Pancreas (tissue), 10 donors: Measurements from ENCODE around the gene TRIML2. TPM values are rescaled to one million over a fixed set of nuclear protein-coding genes. Genes with fewer than 3 reads are reported as not detected.

Experiments
- ATAC-seq, 4 donors: fragments of 200-7000 bp; cut with Tn5 transposase; one replicate each; pipeline versions ENCODE4 v1.8.0 to v1.9.1; 2020; ENCODE audit warnings: mild to moderate bottlenecking in 4 of 4, moderate library complexity in 4 of 4
- DNase-seq, 6 donors: peaks; one replicate each; pipeline ENCODE4 v3.0.0-alpha.2; 2020
- FAIRE-seq: peaks from 2 replicates; lab custom pipeline; 2012; peaks lifted over from hg19 to GRCh38; lab: Jason Lieb, UNC
- H3K27ac ChIP-seq, 4 donors: fragments of 200-600 bp; sonication (generic); 1 replicate in 3 of 4; 2 replicates in 1 of 4; pipeline versions ENCODE4 v1.5.0 to v1.8.0; 2020
- H3K27me3 ChIP-seq, 4 donors: fragments of 200-600 bp; one replicate each; pipeline ENCODE4 v1.8.0; 2021
- H3K36me3 ChIP-seq, 3 donors: fragments of 200-600 bp; sonication (generic) in 1 of 3; one replicate each; pipeline versions ENCODE4 v1.5.0 to v1.8.0; 2020 to 2021
- H3K4me1 ChIP-seq, 3 donors: fragments of 200-600 bp; one replicate each; pipeline ENCODE4 v1.8.0; 2021
- H3K4me3 ChIP-seq, 4 donors: fragments of 200-600 bp; sonication (generic) in 2 of 4; one replicate each; pipeline versions ENCODE4 v1.5.0 to v1.8.0; 2020 to 2021
- H3K9me3 ChIP-seq, 4 donors: fragments of 200-600 bp; one replicate each; pipeline ENCODE4 v1.8.0; 2021
- CTCF ChIP-seq, 4 donors: fragments of 200-600 bp; sonication (generic) in 3 of 4; IDR thresholded peaks; one replicate each; pipeline versions ENCODE4 v1.5.0 to v1.8.0; 2021; ENCODE audit warnings: antibody characterized with exemption in 4 of 4
- WGBS, 2 donors: extraction: QIAGEN DNeasy Blood & Tissue Kit; methylation state at CpG; one replicate each; pipeline ENCODE4 v1.1.7; 2013; 5-methylcytosine and 5-hydroxymethylcytosine counted together
- intact Hi-C, 3 donors: fragments of 100-400 bp; cut with DNase I; formaldehyde crosslinking; loops; one replicate each; pipeline versions ENCODE4 v1.11.1 to v1.14.2; 2022
- polyA plus RNA-seq, 2 donors: library from polyadenylated mRNA; stranded (reverse); fragments of 200-250 nt; gene quantifications; one replicate each; pipeline ENCODE4 v1.2.3, GENCODE V29; 2013
- total RNA-seq, 6 donors: library from RNA; stranded (reverse); fragmentation: NEBNext Ultra II Directional in 4 of 6; extraction: Animal tissue kit (Norgen Biotek cat#: 25700) in 4 of 6; gene quantifications; one replicate each; pipeline versions ENCODE4 v1.2.1 to v1.2.4, GENCODE V29; 2021 to 2023
- donor health status: healthy with polysubstance abuse.
- donor health status: DM: no; HTN: no; CAD: no; lungs with moderate emphysema.
- donor health status: DM: no; HTN: no; CAD: no.
- donor health status: control.
- donor health status: control.
- donor health status: Bipolar disorder and iron deficiency.
- donor health status: DM: yes; HTN: yes; CAD: no.
- donor health status: DM: no; HTN: no; CAD: no.
- donor health status: DM: no; HTN: no; CAD: no.
- donor health status: DM: yes; HTN: yes; CAD: no.

Gene TRIML2
- total and polyA plus RNA-seq, 8 donors, result not detected

DNA sequence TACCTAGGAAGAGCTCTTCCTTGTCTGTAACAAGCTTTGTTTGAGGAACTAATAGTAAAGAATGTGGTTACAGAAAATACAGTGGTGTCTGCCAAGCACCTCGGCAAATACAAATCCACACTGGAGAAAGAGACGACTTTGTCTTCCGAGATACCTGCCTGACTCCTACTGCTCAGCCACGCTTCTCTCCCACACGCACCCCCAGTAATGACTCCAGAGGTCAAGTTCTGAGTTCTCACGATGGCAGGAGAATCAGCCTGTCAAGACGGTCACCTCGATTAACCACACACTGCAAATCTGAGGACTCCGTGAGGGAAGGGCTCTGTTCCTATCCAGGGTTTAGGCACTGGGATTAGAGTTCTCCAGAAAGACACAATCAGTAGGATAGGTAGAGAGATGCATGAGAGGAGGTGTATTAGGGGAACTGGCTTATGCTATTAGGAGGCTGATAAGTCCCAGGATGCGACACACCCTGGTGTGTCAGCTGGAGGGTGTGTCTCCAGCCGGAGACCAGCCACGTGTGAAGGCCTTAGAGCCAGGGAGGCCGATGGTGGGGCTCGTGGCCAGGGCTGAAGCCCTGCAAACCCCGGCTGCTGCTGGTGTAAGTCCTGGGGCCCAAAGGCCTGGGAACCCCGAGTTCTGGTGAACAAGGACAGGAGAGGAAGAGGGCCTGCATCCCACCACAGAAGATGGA is 8.4 kb upstream of the TRIML2 start:
- Histone ChIP-seq H3K4me3 (no peak overlapping the region), H3K9me3 (no peaks in the 10 kb centered on the region), H3K27me3 (no peaks in the 10 kb centered on the region), H3K4me1 (no peaks in the 10 kb centered on the region), H3K36me3 (no peaks in the 10 kb centered on the region), H3K27ac (no peak overlapping the region)
- FAIRE-seq (no peak), ATAC-seq (no peak), DNase-seq (no peak)
- WGBS, 2 donors, result 69 to 77% methylated on average over 16 of the region's 16 CpGs
- TF ChIP-seq CTCF (IDR thresholded peaks at IDR 0.05), result no peak
- intact Hi-C loops, result no loop called here

- TF ChIP-seq CTCF (IDR thresholded peaks at IDR 0.05), result no peak
- no peaks in the 10 kb centered on the region for H3K36me3 ChIP-seq
- no peak for DNase-seq
- no peak overlapping the region for H3K27ac ChIP-seq
- H3K9me3 ChIP-seq, result no peaks in the 10 kb centered on the region
- intact Hi-C loops, result no loop called here
- no peaks in the 10 kb centered on the region for H3K4me1 ChIP-seq
- FAIRE-seq, result no peak
- no peaks in the 10 kb centered on the region for H3K27me3 ChIP-seq
- WGBS, 2 donors, result 70 to 71% methylated on average over 9 of the region's 9 CpGs
- no peak overlapping the region for H3K4me3 ChIP-seq
- no peak for ATAC-seq
These were observed 3.8 kb upstream of the TRIML2 start for GRCh38 chr4:188113156-188113555.

DNA sequence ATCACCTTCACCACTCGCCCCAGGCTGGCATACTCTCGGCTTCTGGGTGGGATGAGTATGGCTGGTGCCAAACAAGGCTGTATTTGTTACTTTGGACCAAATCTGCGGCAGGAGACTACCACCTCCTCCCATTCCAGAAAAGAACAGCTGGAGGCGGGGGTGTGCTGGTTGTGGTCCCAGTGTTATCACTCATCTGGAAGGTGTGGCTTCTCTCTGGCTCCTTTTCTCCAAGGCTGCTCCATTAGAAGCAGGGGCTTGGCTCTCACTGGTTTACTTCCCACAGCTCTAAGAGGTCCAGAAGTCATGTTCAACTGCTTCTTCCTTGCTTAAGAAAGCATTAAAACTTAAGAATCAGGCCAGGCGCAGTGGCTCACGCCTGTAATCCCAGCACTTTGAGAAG is 2.6 kb upstream of the TRIML2 start:
- H3K4me1 ChIP-seq, result no peaks in the 10 kb centered on the region
- TF ChIP-seq CTCF (IDR thresholded peaks at IDR 0.05), result no peak
- intact Hi-C loops, result no loop called here
- no peaks in the 10 kb centered on the region for H3K27me3 ChIP-seq
- no peak overlapping the region for H3K27ac ChIP-seq
- H3K9me3 ChIP-seq, result no peaks in the 10 kb centered on the region
- whole genome bisulfite sequencing, 2 donors, result 58 to 65% methylated on average over 6 of the region's 6 CpGs
- no peak for DNase-seq
- ATAC-seq, result no peak
- H3K36me3 ChIP-seq, result no peaks in the 10 kb centered on the region
- H3K4me3 ChIP-seq, result no peak overlapping the region
- no peak for FAIRE-seq

DNA sequence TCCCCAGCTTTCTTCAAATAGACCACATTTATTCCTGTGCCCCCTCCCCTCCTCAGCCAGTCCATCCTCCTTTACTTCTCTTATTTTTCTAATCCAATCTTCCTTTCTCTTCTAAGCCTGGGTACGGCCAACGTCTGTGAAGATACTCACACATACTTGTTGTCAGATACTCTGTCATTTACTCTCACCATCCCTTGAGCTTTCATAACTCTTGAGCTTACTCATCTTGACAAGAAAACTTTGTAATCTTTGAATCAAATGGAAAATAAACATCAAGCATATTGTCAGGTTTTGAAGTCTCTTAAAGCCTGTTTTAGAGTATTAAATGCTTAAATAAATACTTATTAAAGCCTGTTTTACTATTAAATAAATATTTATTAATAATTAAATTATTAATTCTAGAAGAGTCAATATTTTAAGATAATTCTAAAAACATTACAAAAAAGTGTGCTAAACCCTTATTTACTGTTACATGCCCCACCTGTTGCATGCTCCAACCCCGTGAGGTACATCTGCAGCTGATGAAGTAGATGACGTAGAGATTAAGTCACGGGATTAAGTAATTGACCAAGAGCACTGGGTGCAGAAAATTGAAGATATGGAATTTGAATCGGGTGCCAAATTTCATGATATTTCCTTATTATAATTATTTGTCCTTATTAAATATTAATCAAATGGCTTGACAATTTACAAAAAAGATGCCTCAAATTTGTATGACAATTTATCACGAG is 1.5 kb upstream of the TRIML2 start:
- no peaks in the 10 kb centered on the region for H3K27me3 ChIP-seq
- H3K9me3 ChIP-seq, result no peaks in the 10 kb centered on the region
- no peak overlapping the region for H3K4me3 ChIP-seq
- ATAC-seq (no peak), FAIRE-seq (no peak), DNase-seq (no peak)
- H3K4me1 ChIP-seq, result no peaks in the 10 kb centered on the region
- H3K36me3 ChIP-seq, result no peaks in the 10 kb centered on the region
- WGBS, 2 donors, result 50 to 57% methylated on average over 7 of the region's 7 CpGs
- intact Hi-C loops, result no loop called here
- no peak for TF ChIP-seq CTCF (IDR thresholded peaks at IDR 0.05)
- H3K27ac ChIP-seq, result no peak overlapping the region

- no peak overlapping the region for H3K27ac ChIP-seq
- no peak for FAIRE-seq
- DNase-seq, result no peak
- H3K4me3 ChIP-seq, result no peak overlapping the region
- no peak for ATAC-seq
- H3K4me1 ChIP-seq, result no peaks in the 10 kb centered on the region
- H3K27me3 ChIP-seq, result no peaks in the 10 kb centered on the region
- WGBS, 2 donors, result 23 to 34% methylated on average over 3 of the region's 3 CpGs
- intact Hi-C loops, result no loop called here
- no peaks in the 10 kb centered on the region for H3K9me3 ChIP-seq
- no peak for TF ChIP-seq CTCF (IDR thresholded peaks at IDR 0.05)
- no peaks in the 10 kb centered on the region for H3K36me3 ChIP-seq
These were observed 633 bp upstream of the TRIML2 start for GRCh38 chr4:188110036-188110435.
